ENCODE data around the gene FRMD5.
"Not testable (repeated sequence)": the region's sequence is repeated elsewhere in the genome, so short reads cannot be mapped to it uniquely, and the experiment has no call there.

Gene FRMD5

DNA sequence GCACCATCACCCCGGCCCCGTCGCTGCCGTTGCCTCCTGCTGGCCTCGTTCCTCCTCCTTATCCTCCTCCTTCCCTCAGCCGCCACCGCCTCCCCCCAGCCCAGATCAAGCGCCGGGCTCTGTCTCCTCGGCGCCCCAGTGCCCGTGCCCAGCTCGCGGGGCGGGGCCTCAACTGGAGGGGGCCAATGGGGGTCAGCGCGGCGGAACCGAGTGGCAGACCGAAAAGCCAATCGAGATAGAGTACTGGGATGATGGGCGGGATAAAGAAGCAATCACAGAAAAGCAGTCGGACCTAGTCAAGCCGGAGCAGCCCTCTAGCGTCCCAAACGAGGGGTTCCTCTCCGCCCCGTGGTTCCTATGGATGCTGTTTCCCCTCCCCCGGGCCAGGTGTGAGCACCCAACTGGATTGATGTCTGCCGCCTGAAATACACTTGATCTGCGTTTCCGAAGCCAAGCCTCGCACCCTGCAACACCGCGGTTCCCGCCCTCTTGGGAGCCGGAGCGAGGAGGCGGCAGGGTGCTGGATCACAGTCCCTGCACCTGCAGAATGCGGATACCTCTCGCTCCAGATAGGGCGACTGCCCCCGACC, at the start of gene FRMD5:
FRMD5 (minus strand) TSS at position 121 of the 590 bp plus-strand sequence.
- peak; percentile 99 for DNase-seq (ENCODE audit: low spot score)

DNA sequence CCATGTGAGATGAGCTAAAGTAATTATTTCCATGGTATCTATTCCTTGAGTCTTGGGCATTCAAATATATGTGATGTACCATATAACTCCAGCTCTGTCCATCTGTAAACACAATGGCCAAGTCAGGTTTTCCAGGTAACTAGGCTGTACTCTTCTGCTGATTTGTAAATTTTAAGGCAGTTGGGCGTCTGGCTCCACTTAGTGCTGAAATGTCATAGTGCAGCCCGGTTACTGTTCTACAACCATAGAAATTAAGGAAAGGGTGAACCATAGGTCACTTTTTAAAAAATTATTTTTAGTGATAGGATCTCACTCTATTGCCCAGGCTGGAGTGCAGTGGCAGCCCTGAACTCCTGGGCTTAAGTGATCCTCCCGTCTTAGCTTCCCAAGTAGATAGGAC, 48.8 kb upstream of the FRMD5 start:
- DNase-seq (ENCODE audit: low spot score): no peak

DNA sequence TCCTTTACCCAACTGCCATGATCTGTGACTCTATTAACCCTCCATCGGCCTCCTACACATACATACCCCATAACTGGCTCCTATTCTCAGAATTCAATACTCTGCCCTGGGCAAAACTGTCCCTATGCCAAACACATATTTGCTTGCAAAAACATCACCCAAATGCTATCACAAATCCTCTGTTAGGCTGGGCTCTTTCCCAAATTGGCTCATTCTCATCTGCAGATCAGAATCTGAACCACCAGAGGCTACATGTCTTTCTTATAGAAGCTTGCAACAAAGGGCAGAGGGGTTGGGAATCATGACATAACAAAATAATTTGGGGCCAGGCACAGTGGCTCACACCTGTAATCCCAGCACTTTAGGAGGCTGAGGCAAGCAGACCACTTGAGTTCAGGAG, 48.1 kb upstream of the FRMD5 start:
- no peak for DNase-seq (ENCODE audit: low spot score)

DNA sequence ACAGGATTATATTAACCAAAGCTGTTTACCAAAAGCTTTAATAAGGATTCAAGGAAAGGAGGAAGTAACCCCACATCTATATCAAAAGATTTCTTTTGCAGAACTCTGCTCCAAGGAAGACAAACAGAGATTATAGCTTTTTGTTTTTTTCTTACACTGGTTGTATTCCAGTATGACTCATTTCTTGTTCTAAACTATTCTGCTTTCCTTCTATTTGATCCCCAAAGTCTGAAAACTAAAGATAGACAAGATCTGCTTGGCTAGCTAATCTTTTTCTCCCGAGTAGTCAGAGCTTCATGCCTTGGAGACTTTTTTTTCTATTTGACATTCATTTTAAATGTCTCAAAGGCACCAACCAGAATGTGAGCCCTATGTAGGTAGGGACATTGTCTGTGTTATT, 36.8 kb upstream of the FRMD5 start:
- no peak for DNase-seq (ENCODE audit: low spot score)

DNA sequence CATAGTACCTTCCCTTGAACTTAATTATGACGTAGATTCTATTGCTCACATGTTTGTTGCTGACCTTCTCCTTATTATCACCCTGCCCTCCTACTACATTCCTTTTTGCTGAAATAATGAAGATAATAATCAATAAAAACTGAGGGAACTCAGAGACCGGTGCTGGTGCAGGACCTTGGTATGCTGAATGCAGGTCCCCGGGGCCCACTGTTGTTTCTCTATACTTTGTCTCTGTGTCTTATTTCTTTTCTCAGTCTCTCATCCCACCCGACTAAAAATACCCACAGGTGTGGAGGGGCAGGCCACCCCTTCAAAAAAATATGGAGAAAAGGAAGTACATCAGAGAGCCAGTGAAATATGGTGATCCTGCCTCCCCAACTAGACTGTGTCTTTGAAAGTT, 34.2 kb upstream of the FRMD5 start:
- not testable (repeated sequence) for DNase-seq (ENCODE audit: low spot score)

DNA sequence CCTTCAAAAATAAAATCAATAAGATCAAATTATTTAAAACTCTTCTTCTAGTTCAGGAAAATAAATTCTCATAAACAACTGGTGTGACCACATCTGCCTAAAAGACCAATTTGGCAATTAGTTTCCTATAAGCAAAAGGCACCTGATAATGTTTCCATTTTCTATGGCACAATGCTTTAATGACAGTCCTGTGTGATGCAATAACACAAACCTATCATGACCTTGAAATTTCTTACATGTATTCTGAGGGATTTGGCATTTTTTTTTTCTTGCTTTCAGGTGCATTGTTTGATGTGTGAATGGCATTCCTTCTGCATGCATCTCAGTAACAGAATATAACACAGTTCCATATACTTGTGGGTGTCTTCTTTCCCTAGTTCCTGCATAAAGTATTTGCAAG, 32.5 kb upstream of the FRMD5 start:
- no peak for DNase-seq (ENCODE audit: low spot score)

DNA sequence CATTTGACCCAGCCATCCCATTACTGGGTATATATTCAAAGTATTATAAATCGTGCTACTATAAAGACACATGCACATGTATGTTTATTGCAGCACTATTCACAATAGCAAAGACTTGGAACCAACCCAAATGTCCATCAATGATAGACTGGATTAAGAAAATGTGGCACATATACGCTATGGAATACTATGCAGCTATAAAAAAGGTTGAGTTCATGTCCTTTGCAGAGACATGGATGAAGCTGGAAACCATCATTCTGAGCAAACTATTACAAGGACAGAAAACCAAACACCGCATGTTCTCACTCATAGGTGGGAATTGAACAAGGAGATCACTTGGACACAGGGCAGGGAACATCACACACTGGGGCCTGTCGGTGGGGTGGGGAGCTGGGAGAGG, 31.9 kb upstream of the FRMD5 start:
- DNase-seq (ENCODE audit: low spot score): not testable (repeated sequence)

DNA sequence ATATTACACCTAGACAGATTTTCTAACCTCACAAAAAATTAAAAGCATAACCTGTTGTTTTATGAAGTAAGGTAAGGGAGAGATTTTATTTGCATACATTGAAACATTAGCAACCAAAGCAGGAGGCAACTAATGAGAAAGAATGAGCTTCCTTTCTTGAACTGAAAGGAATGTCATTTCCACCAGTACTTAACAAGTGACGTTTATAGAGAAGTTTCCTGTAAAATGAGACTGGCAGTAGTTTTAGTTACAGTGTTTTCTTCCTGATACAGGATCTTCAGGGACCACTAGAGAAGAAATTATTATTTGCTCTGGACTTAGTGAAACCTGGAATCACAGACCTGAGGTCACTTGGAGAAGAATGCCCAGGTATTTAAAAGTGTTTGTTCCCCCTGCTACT, 27.4 kb upstream of the FRMD5 start:
- no peak for DNase-seq (ENCODE audit: low spot score)

DNA sequence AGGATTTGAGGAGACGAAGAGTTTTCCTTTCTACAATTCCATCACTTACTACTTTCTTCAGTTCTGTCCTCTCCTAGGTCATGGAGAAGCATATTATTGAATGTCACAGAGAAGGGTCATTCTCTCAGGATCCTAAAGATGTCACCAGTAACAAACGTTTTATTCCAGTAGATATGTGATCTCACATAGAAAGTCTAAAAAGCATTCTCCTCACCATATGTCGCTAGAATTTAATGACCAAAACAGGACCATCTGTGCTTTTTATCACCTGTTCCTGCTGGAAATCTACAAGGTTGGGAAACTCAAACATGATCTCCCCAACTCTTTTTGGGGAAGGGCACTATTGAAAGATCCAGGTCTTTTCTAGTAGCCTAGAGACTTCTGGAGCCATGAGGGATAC, 24.0 kb upstream of the FRMD5 start:
- DNase-seq (ENCODE audit: low spot score): no peak

DNA sequence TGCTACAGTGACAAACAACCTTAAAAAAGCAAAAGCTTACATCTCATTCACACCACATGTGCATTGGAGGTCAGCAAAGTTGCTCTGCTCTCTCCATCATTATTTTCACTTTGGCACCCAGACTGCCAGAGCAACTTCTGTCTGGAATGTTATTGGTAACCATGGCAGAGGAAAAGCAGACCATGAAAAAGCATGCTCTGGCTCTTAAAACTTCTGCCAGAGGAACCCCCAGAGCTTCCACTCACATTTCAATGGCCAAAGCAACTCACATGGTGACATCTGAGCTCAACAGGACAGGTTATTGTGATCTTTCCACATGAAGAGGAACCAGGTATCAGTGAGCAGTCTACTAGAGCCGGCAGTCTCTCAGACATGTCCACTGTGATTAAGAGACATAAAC, 21.9 kb upstream of the FRMD5 start:
- no peak for DNase-seq (ENCODE audit: low spot score)

DNA sequence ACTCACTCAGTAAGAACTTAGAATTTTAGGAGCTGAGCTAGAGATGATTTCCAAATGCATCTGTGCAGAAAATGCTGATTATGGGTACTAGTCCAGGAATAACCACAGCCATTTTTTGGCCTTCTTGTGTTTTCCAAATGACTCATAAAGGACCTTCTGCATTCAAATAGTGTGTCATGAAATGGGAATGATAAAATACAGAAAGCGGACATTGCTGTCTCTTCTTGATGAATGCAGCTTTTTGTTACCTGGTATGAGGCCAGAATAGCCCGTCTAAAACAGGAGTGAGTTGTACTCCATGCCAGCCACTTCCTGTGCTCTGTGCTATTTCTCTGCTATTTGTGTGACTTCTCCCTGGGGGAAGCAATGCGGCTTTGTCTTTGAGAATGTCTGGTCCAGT, 20.5 kb upstream of the FRMD5 start:
- DNase-seq (ENCODE audit: low spot score): peak; percentile 56

DNA sequence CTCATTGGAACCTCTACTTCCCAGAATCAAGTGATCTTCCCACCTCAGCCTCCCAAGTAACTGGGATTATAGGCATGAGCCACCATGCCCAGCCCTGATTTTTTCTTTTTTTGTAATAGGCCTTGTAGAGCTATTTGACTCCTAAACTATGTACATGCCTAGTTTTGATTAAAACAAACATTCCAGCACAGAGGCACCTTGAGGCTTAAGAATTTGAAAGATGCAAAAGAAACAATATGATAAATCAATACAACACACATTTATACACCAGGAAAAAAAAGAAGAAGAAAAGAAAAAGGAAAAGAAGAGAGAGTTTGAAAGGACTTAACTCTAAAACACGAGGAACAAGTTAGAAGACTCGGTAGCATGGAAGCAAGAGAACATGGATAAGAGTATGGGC, 13.9 kb upstream of the FRMD5 start:
- no peak for DNase-seq (ENCODE audit: low spot score)

DNA sequence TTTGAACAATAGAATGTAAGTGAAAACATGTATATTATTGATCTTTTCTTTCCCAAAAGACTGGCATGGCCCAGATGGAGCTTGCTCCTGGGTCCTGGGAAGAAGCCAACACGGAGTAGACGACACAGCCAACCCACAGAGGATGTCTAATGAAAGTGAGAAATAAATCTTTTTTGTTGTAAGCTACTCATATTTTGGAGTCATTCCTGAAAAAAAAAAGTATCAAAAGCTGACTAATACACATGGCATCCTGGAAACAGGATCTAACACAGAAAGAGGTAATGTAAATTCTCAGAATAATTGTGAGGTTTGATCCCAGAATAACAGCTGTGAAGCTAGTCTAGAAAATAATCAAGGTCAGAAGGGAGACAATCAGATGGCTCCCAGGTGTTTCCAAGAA, 12.6 kb upstream of the FRMD5 start:
- peak; percentile 31 for DNase-seq (ENCODE audit: low spot score)

DNA sequence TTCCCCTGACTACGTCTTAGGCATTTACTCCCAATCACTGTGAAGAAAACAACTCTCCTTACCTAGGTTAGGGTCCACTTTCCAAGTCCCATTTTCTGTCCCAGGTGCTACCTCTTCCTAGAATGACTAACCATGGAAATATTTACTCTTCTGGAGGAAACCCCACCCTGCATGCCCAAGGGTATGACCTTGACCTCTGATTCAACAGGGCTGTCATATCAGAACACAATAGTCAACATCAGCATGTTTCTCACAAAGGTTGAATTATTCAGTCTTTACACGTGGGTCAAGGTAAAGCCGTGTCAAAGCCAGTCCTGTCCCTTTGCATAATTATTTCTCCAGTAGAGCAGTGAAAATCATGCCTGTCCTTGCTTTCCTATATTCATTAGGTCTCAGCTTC, 4.3 kb upstream of the FRMD5 start:
- no peak for DNase-seq (ENCODE audit: low spot score)

DNA sequence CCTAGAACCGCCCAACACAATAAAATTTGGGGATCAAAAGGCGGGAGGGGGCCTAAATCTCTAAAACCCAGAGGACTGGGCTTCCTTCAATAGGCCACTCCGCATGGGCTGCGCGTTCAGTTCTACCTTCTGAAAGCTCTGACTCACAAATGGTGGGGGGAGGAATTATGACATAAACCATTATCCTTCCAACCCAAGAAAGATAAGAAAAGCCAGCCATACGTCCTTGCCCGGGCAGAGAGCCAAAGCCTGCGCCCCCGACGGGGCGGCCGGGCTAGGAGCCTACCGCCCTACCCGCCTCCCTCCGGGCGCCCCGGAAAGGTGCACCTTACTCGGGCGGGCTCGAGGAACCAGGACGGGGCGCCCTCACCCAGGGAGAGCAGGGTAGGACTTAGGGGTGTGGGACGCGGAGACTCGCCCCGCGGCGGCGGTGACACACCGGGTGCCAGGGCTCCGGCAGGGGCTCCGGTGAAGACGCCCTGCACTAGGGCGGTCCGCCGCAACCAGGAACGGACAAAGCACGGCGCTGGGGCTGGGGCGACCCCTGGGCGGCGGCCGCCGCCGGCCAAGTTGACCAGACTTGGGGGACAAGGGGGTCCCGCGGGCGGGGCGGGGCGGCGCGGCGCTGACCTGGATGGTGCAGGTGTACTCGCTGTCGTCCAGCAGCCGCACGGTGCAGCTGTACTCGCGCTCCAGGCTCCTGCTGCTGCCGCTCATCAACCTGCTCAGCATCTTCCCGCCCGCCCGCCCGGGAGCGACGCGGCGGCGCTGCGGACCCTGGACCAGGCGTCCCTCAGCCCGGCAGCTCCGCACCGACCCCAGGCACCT, 534 bp downstream of the FRMD5 start:
- DNase-seq (ENCODE audit: low spot score): peak; percentile 38

DNA sequence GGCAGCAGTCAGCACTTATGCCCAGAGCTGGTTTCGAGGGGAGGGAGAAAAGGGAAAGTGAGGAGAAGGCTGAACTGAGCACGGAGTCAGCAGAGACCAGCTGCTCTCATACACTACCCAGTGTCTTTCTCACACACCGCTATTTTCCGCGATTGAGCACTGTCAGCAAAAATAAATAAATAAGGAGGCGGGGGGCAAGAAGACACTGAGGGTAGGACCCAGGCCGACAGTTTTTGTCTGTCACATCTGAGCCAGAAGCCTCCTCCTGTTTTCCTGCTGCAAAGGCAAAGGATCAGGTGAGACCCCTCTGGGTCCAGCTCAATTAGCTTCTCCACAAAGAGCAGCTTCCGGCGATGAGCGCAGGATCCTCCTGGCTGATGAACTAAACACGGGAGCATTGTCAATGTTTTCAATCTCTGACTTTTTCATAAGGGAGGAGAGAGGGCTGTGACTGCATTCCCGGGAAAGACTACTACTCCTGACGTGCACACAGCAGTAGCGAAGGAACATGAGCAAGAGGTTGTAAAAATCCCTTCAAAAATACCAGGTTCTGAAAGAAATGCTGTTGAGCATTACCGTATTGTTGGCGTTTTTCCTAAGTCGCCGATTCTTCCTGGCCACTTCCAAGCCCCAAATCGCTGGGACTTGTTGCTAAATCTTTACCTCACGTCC, 1.3 kb downstream of the FRMD5 start:
- DNase-seq (ENCODE audit: low spot score): peak; percentile 32

DNA sequence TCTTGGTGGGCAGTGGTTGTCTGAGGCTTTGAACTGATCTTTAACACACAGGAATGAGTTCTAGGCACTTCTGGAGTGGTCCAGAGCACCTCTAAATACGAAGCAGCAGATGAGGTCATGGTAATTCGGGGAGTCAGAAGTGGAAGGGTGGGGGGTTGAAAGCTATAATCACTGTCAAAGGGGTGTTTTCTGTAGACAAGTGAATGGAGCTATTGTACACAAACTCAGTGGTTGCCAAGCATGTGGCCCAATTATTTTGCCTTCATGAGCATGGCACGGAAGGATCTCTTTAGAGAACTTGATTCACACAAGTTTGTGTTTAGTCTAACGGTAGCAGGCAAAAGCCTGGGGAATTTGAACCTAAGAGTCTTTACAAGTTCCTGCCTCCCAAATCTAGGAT, 6.3 kb downstream of the FRMD5 start:
- no peak for DNase-seq (ENCODE audit: low spot score)

DNA sequence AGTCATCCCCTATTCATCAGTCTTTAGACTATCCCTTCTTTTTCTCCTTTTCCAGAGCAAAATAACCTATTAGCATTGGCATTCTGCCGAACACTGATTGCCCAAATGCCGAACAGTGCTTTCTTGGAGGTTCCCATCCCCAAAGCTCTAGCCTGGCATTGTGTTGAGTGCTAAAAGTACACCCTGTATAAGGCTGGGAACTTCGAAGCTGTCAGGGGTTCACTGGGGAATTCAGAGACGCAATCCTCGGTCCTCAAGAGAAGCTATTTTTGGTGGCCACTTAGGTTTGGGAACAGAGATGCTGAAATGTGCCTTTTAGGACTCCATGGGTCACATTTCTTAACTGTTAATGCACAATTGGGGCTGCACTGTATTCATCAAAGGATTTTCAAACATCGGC, 8.4 kb downstream of the FRMD5 start:
- no peak for DNase-seq (ENCODE audit: low spot score)

DNA sequence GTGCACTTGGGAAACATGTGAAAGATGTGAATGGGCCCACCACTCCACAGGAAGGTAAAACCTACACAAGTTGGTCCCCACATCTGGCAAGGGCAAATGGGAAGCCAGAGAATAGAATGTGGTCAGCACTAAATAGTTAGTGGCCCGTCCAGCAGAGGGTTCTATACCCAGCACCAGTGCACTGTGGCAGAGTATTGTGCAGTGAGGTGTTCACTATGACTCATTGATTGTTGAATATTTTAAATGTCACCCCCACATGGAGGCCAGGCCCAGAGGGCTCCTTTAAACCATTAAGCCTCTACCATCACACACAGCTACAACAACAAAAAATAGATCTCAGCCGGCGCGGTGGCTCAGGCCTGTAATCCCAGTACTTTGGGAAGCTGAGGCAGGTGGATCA, 11.7 kb downstream of the FRMD5 start:
- no peak for DNase-seq (ENCODE audit: low spot score)

DNA sequence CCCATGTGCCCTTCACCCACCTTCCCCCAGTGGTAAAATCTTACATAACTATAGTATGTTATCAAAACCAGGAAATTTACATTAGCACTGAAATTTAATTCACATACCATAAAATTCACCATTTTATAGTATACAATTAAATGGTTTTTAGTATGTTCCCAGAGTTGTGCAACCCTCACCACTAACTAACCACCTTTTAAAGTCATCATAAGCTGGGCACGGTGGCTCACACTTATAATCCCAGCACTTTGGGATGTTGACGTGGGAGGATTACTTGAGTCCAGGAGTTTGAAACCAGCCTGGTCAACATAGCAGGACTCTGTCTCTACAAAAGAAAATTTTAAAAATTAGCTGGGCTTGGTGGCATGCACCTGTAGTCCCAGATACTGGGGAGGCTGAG, 13.7 kb downstream of the FRMD5 start:
- no peak for DNase-seq (ENCODE audit: low spot score)

DNA sequence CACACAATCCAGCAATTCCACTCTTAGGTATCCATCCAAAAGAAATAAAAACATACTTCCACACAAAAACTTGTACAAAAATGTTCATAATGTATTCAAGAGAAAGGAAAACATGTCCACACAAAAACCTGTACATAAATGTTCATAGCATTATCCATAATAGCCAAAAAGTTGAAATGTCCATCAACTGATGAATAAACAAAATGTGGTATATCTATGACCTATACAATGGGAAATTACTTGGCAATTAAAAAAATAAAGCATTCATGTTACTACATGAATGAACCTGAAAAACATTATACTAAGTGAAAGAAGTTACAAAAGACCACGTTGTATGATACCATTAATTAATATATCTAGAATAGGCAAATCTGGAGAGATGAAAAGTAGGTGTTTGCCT, 17.9 kb downstream of the FRMD5 start:
- DNase-seq (ENCODE audit: low spot score): no peak

DNA sequence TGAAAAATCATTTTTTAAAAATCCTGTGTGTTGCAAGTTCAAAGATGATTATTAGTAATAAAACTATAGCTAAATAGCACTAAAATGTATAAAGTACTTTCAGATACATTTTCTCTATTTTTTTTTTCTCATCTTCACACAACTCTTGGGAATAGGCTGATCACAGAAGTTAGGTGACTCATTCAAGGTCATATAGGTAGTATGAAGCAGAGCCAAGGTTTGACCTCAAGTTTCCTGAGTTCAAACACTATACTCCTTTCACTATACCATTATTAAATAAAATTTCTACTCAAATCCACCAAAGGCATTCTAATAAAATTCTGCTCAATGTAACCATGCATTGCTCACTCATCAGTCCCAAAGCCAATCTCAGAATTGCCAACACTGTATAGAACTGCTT, 21.3 kb downstream of the FRMD5 start:
- no peak for DNase-seq (ENCODE audit: low spot score)

DNA sequence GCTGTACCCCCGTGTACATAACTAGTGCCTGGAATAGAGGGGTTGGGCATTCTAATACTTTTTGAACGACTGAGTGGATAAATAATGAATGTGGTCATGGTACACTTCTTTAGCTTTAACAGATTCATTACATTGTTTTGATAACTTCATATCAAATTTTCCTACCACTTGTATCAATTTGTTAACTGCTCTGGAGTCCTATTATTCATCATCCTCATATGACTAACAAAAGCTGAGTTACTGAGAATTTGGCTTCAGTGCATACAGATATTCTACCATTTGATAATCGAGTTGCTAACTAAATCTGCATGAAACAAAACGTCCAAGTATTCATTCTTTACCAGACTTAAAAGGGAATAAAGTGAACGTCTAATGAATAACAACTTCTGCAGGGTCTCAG, 31.7 kb downstream of the FRMD5 start:
- DNase-seq (ENCODE audit: low spot score): no peak

Data from AG08396 (cell line).